ENCODE data around the gene AGFG2.

GRCh38 chr7:100613412-100614175 is 74.6 kb downstream of the AGFG2 start:
- TF ChIP-seq CTCF (conservative IDR thresholded peaks at IDR 0.05) (no peak), EZH2 (IDR thresholded peaks at IDR 0.05; ENCODE audit: low read depth) (no peak)
